AG04450 (cell line): ENCODE results near the gene TCERG1L. TPM values are rescaled to one million over a fixed set of nuclear protein-coding genes. Genes with fewer than 3 reads are reported as not detected.

Experiments used
- CTCF ChIA-PET: fragments of 300-600, 350-600 bp; formaldehyde crosslinking; extraction: SDS; loops from one replicate; lab custom pipeline; 2022; ENCODE audit warnings: antibody characterized with exemption, inconsistent platforms; lab: Charles Lee
- POLR2A ChIA-PET: fragments of 350-600 bp; formaldehyde crosslinking; extraction: SDS; loops from one replicate; lab custom pipeline; 2021; ENCODE audit warnings: antibody characterized with exemption, inconsistent platforms; lab: Yijun Ruan, JAX
- DNase-seq: peaks from one replicate; pipeline ENCODE4 v3.0.0-alpha.2; 2011; ENCODE audit warnings: low read depth, low spot score
- H3K27ac ChIP-seq: one replicate; pipeline ENCODE4 v1.5.1; 2012; ENCODE audit warnings: low read depth, low read length, control low read depth
- H3K27me3 ChIP-seq: one replicate; pipeline ENCODE4 v1.6.0; 2012; ENCODE audit warnings: low read length; ENCODE audit not compliant: control insufficient read depth, insufficient read depth
- H3K4me3 ChIP-seq: 2 replicates; pipeline ENCODE4 v1.5.1; 2011; ENCODE audit warnings: mild to moderate bottlenecking, low read depth, low read length, control low read depth
- H3K9me3 ChIP-seq: 2 replicates; pipeline ENCODE4 v1.5.1; 2012; ENCODE audit warnings: low read length; ENCODE audit not compliant: control insufficient read depth, insufficient read depth
- CTCF ChIP-seq: IDR thresholded peaks from 2 replicates; pipeline ENCODE4 v1.5.1; 2011; ENCODE audit warnings: low read depth, low read length, control low read depth, inconsistent platforms
- polyA plus RNA-seq: library from polyadenylated mRNA; depleted of rRNA; stranded (reverse); fragments of >200 nt; gene quantifications from 2 replicates; pipeline ENCODE4 v1.2.3, GENCODE V29; 2011

TCERG1L gene
- polyA plus RNA-seq, 1 experiment: not detected

GRCh38 chr10:131184503-131184902, 127.0 kb downstream of the TCERG1L start:
- CTCF ChIA-PET: no interaction called here

GRCh38 chr10:131183546-131184045, 127.9 kb downstream of the TCERG1L start:
- no peak for DNase-seq
- Histone ChIP-seq H3K27me3 (no peaks in the 10 kb centered on the region), H3K9me3 (peaks cover 66% of the 10 kb centered on the region), H3K27ac (no peak overlapping the region), H3K4me3 (no peak overlapping the region)
- ChIA-PET CTCF (no interaction called here), POLR2A (no interaction called here)
- no peak for TF ChIP-seq CTCF

More at GRCh38 chr10:131184503-131184902, 127.0 kb downstream of the TCERG1L start:
- H3K27ac ChIP-seq: no peak overlapping the region
- no peak overlapping the region for H3K4me3 ChIP-seq
- peaks cover 57% of the 10 kb centered on the region for H3K9me3 ChIP-seq
- no peak for TF ChIP-seq CTCF
- POLR2A ChIA-PET: no interaction called here
- no peaks in the 10 kb centered on the region for H3K27me3 ChIP-seq
- no peak for DNase-seq

- no peak for DNase-seq
- Histone ChIP-seq H3K27ac (no peak overlapping the region), H3K4me3 (no peak overlapping the region), H3K27me3 (no peaks in the 10 kb centered on the region), H3K9me3 (peaks cover 71% of the 10 kb centered on the region)
- ChIA-PET CTCF (no interaction called here), POLR2A (no interaction called here)
- TF ChIP-seq CTCF: no peak
Observed at GRCh38 chr10:131181456-131181855, 130.1 kb downstream of the TCERG1L start.

GRCh38 chr10:131180740-131181415, 130.6 kb downstream of the TCERG1L start:
- Histone ChIP-seq H3K4me3 (no peak overlapping the region), H3K27ac (no peak overlapping the region), H3K9me3 (peaks cover 74% of the 10 kb centered on the region), H3K27me3 (no peaks in the 10 kb centered on the region)
- no peak for DNase-seq
- no peak for TF ChIP-seq CTCF
- CTCF ChIA-PET: no interaction called here
- POLR2A ChIA-PET: no interaction called here

GRCh38 chr10:131180086-131180485, 131.4 kb downstream of the TCERG1L start:
- Histone ChIP-seq H3K27ac (no peak overlapping the region), H3K9me3 (peaks cover 82% of the 10 kb centered on the region), H3K27me3 (no peaks in the 10 kb centered on the region), H3K4me3 (no peak overlapping the region)
- ChIA-PET CTCF (no interaction called here), POLR2A (no interaction called here)
- no peak for TF ChIP-seq CTCF
- DNase-seq: no peak
